Measurements from ENCODE around the gene PKP4. TPM values are rescaled to one million over a fixed set of nuclear protein-coding genes. Genes with fewer than 3 reads are reported as not detected.

PKP4 gene
- total and polyA plus RNA-seq, 2 donors from 2014 or later, result 120 to 243 TPM

GRCh38 chr2:158624071-158624667 is 167.4 kb downstream of the PKP4 start:
- no peaks in the 10 kb centered on the region for H3K27me3 ChIP-seq (ENCODE audit: control insufficient read depth, insufficient read depth, low read length)
- H3K36me3 ChIP-seq (ENCODE audit: control insufficient read depth in 2 of 3, insufficient read depth in 3 of 3, low read length in 3 of 3), result peaks cover 3 to 36% (median 21%) of the 10 kb centered on the region in 3 donors
- FAIRE-seq, result no peak
- intact Hi-C loops (cut with DNase I), result no loop called here
- H3K4me3 ChIP-seq (ENCODE audit: low read length in 3 of 3), result no peak overlapping the region
- no peak for TF ChIP-seq CTCF (IDR thresholded peaks at IDR 0.05; ENCODE audit: borderline replicate concordance, extremely low read depth, insufficient read depth)
- no peak for DNase-seq
- H3K9me3 ChIP-seq (ENCODE audit: control insufficient read depth in 2 of 3, insufficient read depth in 1 of 3, low read length in 3 of 3), result no peaks in the 10 kb centered on the region
- no peaks in the 10 kb centered on the region for H3K4me1 ChIP-seq (ENCODE audit: control insufficient read depth in 2 of 3, insufficient read depth in 2 of 3, low read depth in 1 of 3, low read length in 3 of 3)
- H3K9ac ChIP-seq (ENCODE audit: low read length in 3 of 3), result no peak overlapping the region
- no peak overlapping the region for H3K27ac ChIP-seq (ENCODE audit: low read depth in 2 of 2, low read length in 2 of 2)

- Histone ChIP-seq H3K9ac (ENCODE audit: low read length in 3 of 3) (no peak overlapping the region), H3K9me3 (ENCODE audit: control insufficient read depth in 2 of 3, insufficient read depth in 1 of 3, low read length in 3 of 3) (no peaks in the 10 kb centered on the region), H3K4me3 (ENCODE audit: low read length in 3 of 3) (no peak overlapping the region), H3K36me3 (ENCODE audit: control insufficient read depth in 2 of 3, insufficient read depth in 3 of 3, low read length in 3 of 3) (peaks cover 3 to 36% (median 21%) of the 10 kb centered on the region in 3 donors), H3K4me1 (ENCODE audit: control insufficient read depth in 2 of 3, insufficient read depth in 2 of 3, low read depth in 1 of 3, low read length in 3 of 3) (no peaks in the 10 kb centered on the region), H3K27me3 (ENCODE audit: control insufficient read depth, insufficient read depth, low read length) (no peaks in the 10 kb centered on the region), H3K27ac (ENCODE audit: low read depth in 2 of 2, low read length in 2 of 2) (no peak overlapping the region)
- DNase-seq (no peak), FAIRE-seq (no peak)
- no peak for TF ChIP-seq CTCF (IDR thresholded peaks at IDR 0.05; ENCODE audit: borderline replicate concordance, extremely low read depth, insufficient read depth)
- intact Hi-C loops (cut with DNase I), result no loop called here
Observed at GRCh38 chr2:158624961-158625360, 168.2 kb downstream of the PKP4 start.

GRCh38 chr2:158629116-158629515 is 172.4 kb downstream of the PKP4 start:
- H3K9me3 ChIP-seq (ENCODE audit: control insufficient read depth in 2 of 3, insufficient read depth in 1 of 3, low read length in 3 of 3), result no peaks in the 10 kb centered on the region
- H3K4me1 ChIP-seq (ENCODE audit: control insufficient read depth in 2 of 3, insufficient read depth in 2 of 3, low read depth in 1 of 3, low read length in 3 of 3), result no peaks in the 10 kb centered on the region
- FAIRE-seq, result no peak
- no peak for TF ChIP-seq CTCF (IDR thresholded peaks at IDR 0.05; ENCODE audit: borderline replicate concordance, extremely low read depth, insufficient read depth)
- H3K4me3 ChIP-seq (ENCODE audit: low read length in 3 of 3), result no peak overlapping the region
- no peak overlapping the region for H3K9ac ChIP-seq (ENCODE audit: low read length in 3 of 3)
- DNase-seq, result no peak
- H3K36me3 ChIP-seq (ENCODE audit: control insufficient read depth in 2 of 3, insufficient read depth in 3 of 3, low read length in 3 of 3), result peaks cover 4 to 43% (median 17%) of the 10 kb centered on the region in 3 donors
- no peak overlapping the region for H3K27ac ChIP-seq (ENCODE audit: low read depth in 2 of 2, low read length in 2 of 2)
- intact Hi-C loops (cut with DNase I), result no loop called here
- no peaks in the 10 kb centered on the region for H3K27me3 ChIP-seq (ENCODE audit: control insufficient read depth, insufficient read depth, low read length)

GRCh38 chr2:158633261-158633660 is 176.5 kb downstream of the PKP4 start:
- no peak for FAIRE-seq

More at GRCh38 chr2:158633261-158633660, 176.5 kb downstream of the PKP4 start:
- DNase-seq, result no peak
- H3K27ac ChIP-seq (ENCODE audit: low read depth in 2 of 2, low read length in 2 of 2), result no peak overlapping the region
- no peak overlapping the region for H3K9ac ChIP-seq (ENCODE audit: low read length in 3 of 3)
- H3K9me3 ChIP-seq (ENCODE audit: control insufficient read depth in 2 of 3, insufficient read depth in 1 of 3, low read length in 3 of 3), result no peaks in the 10 kb centered on the region
- H3K36me3 ChIP-seq (ENCODE audit: control insufficient read depth in 2 of 3, insufficient read depth in 3 of 3, low read length in 3 of 3), result peaks cover 7 to 41% (median 15%) of the 10 kb centered on the region in 3 donors
- intact Hi-C loops (cut with DNase I), result no loop called here
- no peak overlapping the region for H3K4me3 ChIP-seq (ENCODE audit: low read length in 3 of 3)
- TF ChIP-seq CTCF (IDR thresholded peaks at IDR 0.05; ENCODE audit: borderline replicate concordance, extremely low read depth, insufficient read depth), result no peak
- peaks cover 0 to 4% (median 0%) of the 10 kb centered on the region in 3 donors for H3K4me1 ChIP-seq (ENCODE audit: control insufficient read depth in 2 of 3, insufficient read depth in 2 of 3, low read depth in 1 of 3, low read length in 3 of 3)
- H3K27me3 ChIP-seq (ENCODE audit: control insufficient read depth, insufficient read depth, low read length), result no peaks in the 10 kb centered on the region
